NK-92 (cell line): Measurements from ENCODE around the gene C9orf153.
"Not testable (repeated sequence)": the region's sequence is repeated elsewhere in the genome, so short reads cannot be mapped to it uniquely, and the experiment has no call there.

Source experiments
- DNase-seq: peaks from one replicate; lab custom pipeline; 2025; ENCODE audit not compliant: unreplicated experiment; lab: John Stamatoyannopoulos, UW

Gene C9orf153

DNA sequence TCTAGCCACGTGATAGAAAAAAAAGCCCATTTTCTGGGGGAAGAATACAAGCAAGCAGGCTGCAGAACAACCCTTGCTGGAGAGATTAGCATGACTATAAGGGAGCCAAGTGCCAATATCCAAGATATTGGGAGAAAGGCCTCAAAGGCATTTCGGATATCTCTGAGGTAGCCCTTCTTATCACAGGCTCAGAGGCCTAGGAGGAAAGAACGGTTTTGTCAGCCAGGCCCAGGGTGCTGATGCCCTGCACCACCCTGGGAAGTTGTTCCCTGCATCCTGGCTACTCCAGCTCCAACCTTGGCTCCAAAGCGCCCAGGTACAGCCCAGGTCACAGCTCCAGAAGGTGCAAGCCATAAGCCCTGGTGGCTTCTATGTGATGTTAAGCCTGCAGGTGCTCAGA lies 66.4 kb downstream of the C9orf153 start:
- no peak for DNase-seq

DNA sequence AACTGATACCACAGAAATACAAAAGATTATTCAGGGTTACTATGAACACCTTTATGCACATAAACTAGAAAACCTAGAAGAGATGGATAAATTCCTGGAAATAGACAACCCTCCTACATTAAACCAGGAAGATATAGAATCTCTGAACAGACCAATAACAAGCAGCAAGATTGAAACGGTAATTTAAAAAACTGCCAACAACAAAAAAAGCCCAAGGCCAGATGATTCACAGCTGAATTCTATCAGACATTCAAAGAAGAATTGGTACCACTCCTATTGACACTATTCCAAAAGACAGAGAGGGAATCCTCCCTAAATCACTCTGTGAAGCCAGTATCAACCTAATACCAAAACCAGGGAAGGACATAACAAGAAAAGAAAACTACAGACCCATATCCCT lies 68.8 kb downstream of the C9orf153 start:
- DNase-seq: not testable (repeated sequence)

DNA sequence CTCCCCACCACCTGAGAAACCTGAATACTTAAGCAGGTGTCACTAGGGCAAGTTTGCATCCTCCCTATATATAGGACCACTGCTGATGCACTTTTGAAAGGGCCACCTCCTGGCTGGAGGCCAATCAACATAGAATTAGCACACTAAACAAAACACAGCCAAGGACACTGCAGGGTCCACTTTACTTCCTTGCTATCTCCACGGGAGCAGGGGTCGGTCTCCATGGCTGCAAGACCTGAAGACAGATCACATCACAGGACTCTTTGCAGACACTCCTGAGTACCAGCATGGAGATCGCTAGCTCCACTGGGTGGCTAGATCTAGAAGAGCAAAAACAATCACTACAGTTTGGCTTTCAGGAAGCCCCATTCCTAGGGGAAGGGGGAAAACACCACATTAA lies 72.3 kb downstream of the C9orf153 start:
- no peak for DNase-seq

DNA sequence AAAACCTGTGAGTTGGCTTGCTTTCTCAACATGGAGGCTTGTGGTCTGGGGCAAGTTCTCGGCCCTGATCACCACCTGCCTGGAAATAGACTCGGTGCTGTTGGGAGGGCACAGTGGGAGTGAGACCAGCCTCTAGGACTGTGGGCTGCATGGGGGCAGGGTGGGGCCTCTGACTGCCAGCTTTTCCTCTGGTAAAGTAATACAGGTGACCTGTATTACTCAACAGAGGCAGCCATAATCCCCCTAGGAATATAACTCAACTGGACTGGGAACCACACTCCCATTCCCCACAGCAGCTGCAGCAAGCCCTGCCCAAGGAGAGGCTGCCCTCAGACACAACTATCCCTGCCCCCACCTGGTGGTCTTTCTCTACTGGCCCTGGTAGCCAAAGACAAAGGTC lies 72.8 kb downstream of the C9orf153 start:
- DNase-seq: no peak

DNA sequence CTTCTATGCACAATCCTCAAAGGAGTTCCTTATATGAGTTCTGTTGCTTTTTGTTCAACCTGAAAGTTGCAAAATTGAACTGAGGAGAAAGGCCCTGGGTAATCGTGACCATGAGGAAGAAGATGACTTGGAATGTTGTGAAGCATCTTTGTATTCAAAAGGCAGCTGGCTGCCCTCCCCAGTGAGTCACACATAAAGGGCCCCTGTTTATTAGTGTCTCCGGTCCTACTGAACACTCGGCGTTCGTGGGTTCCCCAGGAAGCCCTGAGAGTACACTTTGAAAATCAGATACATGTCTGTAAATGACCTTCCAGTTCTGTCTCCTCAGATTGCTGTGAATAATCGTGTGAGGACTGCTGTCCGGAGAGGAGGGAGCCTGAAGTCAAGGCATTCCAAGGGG lies 73.6 kb downstream of the C9orf153 start:
- DNase-seq: no peak

DNA sequence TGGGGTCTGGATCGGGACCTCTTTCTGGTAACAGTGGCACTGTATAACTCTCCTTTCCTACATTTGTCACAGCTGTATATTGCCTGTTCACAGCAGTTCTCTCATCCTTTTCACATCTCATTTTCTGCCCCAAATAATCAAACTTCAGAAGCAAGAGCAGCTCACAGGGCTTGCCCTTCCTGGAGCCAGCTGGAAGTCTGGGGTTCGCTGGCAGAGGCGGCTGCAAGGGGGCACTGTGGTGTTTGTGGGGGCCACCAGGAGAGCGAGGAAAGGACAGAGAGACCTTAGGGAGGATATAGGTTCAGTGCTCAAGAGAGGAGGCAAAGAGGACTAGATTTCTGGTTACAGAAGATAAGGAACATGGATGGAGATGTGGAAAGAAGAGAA lies 75.3 kb downstream of the C9orf153 start:
- DNase-seq: no peak

DNA sequence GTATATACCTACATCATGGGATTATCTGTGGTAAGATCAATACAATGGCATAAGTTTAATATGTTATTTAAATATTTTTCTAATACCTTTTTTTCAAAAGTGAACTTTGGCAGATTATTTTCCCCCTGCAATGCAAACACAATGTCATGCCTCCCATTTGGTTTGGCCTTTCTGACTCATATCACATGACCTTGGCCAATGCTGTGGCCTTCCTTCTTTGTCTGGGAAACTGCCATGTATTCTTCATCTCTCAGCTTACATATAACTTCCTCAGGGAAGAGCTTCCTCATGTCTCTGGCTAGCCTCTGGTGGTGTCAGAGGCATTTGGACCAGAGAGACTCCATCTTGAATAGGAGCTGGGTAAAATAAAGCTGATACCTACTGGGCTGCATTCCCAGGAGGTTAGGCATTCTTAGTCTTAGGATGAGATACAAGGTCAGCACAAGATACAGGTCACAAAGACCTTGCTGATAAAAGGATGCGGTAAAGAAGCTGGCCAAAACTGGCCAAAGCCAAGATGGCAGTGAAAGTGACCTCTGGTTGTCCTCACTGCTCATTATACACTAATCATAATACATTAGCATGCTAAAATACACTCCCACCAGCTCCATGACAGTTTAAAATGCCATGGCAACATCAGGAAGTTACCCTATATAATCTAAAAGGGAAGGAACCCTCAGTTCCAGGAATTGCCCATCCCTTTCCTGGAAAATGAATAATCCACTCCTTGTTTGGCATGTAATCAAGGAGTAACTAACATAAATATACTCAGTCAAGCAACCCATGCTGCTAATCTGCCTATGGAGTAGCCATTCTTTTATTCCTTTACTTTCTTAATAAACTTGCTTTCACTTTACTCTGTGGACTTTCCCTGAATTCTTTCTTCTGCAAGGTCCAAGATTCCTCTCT lies 76.0 kb downstream of the C9orf153 start:
- no peak for DNase-seq

DNA sequence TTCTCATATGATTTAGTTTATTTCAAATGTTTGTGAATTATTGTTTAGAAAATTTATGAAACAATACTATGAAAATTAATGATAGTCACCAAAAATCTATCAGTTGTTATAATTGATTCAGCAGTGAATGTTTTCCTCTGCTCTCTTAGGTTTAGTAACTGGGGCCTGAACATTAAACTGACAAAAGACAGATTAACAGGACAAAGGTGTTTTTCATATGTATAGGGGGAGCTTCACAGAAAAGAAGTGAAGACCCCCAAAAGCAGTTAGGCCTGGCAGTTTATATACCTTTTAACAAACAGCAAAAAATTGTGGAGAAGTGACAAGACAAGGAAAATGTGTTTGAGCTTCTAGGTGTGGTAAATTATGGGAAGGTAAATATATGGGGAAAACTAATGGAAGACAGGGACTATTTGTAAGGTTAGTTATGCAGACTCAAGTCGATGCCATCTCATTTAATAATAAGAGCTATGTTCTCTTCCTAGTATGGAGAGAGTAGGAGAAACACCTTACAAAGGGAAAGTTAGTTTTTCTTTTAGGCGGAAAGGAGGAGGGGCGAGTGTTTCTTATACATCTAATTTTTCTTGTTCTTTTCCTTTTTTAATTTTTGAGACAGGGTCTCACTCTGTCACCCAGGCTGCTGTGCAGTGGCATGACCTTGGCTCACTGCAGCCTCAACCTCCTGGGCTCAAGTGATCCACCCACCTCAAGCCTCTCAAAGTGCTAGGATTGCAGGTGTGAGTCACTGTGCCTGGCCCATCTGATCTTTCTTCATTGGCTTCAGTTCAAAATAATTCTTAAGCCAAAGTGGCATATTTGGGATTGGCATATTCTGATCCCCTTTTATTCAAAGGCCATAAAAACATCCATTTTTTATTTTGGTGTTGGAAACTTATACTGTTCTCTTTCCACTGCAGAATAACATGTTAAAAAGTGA lies 77.8 kb downstream of the C9orf153 start:
- no peak for DNase-seq

DNA sequence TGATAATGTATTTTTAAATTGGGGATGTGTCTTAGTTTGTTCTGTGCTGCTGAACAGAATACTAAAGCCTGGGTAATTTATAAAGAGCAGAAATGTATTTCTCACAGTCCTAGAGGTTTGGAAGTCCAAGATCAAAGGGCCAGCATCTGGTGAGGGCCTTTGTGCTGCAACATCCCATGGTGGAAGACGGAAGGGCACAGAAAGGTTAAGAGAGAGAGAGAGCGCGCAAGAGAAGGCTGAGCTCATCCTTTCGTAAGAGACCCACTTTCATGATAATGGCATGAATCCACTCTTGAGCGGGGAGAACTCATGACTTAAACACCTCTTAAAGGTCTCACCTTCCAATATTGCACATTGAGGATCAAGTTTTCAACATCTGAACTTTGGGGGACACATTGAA lies 81.0 kb downstream of the C9orf153 start:
- DNase-seq: no peak

DNA sequence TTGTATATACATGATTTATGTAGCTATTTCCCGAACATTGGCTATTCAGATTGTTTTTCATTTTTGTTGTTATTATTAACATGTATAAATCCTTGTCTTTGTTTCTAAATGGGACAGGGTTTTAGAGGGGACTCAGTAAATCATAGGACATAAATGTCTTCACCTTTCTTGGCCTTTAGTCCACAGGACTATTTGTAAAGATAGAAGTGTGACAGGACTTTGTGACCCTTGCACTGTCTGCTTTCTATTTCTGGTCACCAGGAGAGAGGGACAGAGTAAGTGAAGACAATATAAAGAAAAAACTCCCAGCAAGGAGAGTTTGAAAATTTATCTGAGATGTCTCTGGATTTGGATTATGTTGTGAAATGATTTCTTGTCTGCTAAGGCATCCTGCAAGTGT lies 81.5 kb downstream of the C9orf153 start:
- no peak for DNase-seq

DNA sequence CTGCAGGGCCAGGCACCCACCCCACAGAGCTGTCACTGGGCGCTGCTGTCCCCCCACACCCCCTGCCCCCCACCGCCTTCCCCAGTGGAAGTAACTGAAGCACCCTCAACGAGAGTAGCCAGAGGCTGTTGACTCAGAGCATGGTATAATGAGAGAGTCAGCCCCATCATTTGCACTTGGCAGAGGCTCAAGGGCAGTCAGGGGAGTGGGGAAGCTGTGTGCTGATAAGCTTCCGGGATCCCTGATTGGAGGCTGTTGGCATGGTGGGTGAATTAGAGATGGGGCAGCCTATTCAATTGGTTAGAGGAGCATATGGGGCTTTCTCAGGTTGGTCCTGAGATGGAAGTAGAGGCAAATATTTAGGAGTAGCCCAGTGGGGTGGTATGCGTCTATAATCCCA lies 83.0 kb downstream of the C9orf153 start:
- no peak for DNase-seq

DNA sequence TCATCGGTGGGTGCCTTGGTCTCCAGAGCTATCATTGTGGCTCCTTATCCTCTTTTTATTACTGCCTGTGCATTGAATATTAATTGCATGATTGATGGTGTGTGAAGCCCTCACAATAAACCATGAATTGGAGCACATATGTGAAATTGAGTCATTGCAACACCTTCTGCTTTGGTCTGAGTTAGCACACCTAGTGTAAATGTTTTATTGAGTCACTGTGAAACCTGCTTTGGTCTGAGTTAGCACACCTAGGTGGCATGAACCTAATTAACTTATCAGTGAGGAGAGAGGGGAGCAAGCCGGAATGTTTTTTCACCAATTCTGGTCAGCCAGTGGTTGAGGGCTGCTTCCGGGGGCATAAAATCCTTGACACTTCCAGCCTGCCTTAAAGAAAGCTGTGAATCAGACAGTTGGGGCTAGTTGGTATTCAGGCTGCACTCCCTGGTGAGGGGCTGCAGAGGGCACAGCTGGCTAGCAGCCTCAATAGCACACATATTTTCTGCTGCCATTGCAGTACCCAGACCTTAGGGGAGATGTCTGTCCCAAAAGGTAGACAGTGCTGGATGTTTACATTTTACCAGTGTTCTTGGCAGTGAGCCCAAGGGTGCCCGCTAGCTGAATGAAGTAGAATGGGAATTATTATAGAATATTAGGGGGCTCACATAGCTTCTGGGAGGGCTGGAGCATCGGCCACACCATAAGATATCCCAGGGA lies 83.6 kb downstream of the C9orf153 start:
- no peak for DNase-seq

DNA sequence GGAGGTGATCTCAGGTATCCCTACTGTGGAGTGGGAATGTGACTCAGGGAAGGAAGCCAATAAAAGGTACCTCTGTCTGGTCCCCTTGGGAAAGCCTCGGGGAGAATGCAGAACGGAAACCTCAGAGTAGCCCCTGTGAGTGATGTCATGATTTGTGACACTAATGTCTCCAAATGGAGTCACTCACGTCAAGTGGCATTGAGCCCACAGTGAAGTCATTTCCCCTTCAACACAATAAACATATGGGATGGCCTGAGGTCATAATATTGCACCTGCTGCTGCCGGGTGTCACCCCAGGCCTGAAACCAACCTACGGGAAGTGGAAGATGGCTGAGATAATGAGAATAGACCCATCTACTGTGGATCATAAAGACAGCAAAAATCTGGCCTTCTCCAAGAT lies 84.2 kb downstream of the C9orf153 start:
- no peak for DNase-seq
